LHCN-M2 (cell line): ENCODE measurements around the gene ACADL. TPM values are rescaled to one million over a fixed set of nuclear protein-coding genes. Genes with fewer than 3 reads are reported as not detected.
A peak's percentile ranks its signal among the peaks of the same experiment; 100 is the strongest.

Source experiments
- DNase-seq: peaks from one replicate; pipeline ENCODE4 v3.0.0-alpha.2; 2012; ENCODE audit warnings: low read depth
- total RNA-seq: library from RNA; depleted of rRNA; stranded (reverse); fragments of >200 nt; gene quantifications from 2 replicates; pipeline ENCODE4 v1.2.3, GENCODE V29; 2014; rRNA removed

ACADL gene
- total RNA-seq, 1 experiment from 2014 or later, result not detected

GRCh38 chr2:210170446-210171303, 54.6 kb downstream of the ACADL start:
- DNase-seq, result peak; percentile 94

- no peak for DNase-seq
These were observed 55.1 kb downstream of the ACADL start for GRCh38 chr2:210170196-210170445.

DNA sequence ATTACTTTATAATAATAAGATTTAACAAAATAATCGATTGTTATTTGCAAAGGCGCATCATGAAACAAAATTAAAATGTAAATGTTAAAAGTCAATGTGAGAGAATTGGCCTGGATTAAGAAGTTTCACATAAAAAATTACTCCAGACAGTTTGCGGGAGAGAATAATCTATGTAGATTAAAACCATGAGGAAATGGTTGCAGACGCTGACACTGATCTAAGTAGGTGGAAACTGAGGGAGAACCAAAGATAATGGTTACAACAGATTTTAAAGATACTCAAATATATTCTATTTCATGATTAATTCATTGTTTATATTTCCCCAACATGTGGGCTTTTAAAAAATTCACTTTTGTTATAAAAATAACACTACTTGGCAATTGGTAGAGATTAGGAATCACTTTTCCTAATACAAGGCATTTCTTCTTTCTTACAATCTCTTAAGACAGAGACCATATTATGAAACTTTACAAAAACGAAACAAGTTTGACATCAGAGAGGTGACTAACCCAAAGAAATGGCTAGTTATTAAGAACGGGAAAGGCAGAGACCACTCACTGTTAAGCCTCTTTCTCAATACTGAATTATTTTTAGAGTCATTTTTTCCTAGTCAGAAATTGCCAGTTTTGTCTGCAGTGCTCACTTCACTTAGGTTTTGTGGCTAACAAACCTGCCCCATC, 55.6 kb downstream of the ACADL start:
- DNase-seq, result peak; percentile 66

DNA sequence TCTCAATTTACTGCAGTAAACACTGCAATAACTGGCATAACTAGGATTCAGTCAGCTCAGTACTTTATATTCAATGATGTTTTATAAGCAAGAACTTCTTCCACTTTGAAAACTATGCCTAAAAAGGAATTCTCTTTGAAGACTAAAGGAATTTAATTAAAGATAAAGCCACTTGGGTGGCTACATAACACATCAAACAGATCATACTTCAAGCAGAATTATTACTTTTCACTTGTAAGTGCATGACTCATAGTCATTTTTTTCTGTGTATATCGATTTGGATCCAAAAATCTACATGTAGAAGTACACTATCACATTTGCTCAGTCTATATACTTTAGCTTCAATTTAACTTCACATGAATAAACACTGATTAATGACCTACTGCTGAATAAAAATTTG, 58.0 kb downstream of the ACADL start:
- DNase-seq, result no peak

- no peak for DNase-seq
These were observed 62.7 kb downstream of the ACADL start for GRCh38 chr2:210162466-210163124.

- DNase-seq, result no peak
These were observed 66.2 kb downstream of the ACADL start for GRCh38 chr2:210159059-210159458.

DNA sequence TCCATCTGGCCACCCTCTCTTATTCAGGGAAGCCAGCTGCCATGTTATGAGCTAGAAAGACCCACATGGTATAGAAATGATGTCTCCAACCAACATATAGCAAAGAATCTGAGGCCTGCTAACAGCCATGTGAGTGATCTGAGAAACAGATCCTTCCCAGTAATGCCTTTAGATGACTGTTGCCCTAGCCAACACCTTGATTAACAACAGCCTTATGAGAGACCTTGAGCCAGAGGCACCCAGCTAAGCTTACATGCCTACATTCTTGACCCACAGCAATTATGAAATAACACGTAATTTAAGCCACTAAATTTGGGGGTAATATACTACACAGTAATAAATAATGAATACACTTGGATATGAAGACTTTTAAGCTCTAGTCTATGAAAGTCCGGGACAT, 67.0 kb downstream of the ACADL start:
- DNase-seq, result no peak

DNA sequence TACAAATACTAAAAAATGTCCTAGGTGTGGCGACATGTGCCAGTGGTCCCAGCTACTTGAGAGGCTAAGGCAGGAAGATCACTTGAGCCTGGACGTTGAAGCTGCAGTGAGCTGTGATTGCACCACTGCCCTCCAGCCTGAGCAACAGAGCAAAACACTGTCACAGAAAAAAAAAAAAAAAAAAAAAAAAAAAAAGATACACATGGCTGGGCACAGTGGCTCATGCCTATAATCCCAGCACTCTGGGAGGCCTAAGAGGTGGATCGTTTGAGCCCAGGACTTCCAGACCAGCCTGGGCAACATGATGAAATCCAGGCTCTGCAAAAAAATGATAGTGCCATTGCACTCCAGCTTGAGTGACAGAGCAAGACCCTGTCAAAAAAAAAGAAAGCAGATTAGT, 67.7 kb downstream of the ACADL start:
- DNase-seq, result no peak

- no peak for DNase-seq
These were observed 77.6 kb downstream of the ACADL start for GRCh38 chr2:210147614-210148013.

Other genes with a start within 250 kb of the ACADL start
- gene RPE, start 222.8 kb downstream of the ACADL start, total RNA-seq, result 103 and 111 TPM in 2 replicates
- 4.1 and 8.7 TPM in 2 replicates for gene KANSL1L, start 54.0 kb downstream of the ACADL start, total RNA-seq
- 0.34 TPM in 1 of 2 replicates, not detected in the other for gene MYL1, start 89.7 kb upstream of the ACADL start, total RNA-seq